Caco-2 (cell line): Measurements from ENCODE around the gene OR8H3. TPM values are rescaled to one million over a fixed set of nuclear protein-coding genes. Genes with fewer than 3 reads are reported as not detected.

Experiments
- Bru-seq: library from RNA; stranded (reverse); fragments of 400-500 nt; gene quantifications from one replicate; lab custom pipeline; 2021; lab: Mats Ljungman, UMichigan
- BruChase-seq, 2 experiments: library from RNA; stranded (reverse); fragments of 400-500 nt; gene quantifications; one replicate each; lab custom pipeline; 2021; lab: Mats Ljungman, UMichigan
- BruUV-seq: library from RNA; stranded (reverse); fragments of 400-500 nt; replicated peaks from 2 replicates; lab custom pipeline; 2021; lab: Mats Ljungman, UMichigan
- CTCF ChIA-PET: fragments of 300-600 bp; sonication (Branson Sonifier 250); formaldehyde crosslinking; loops from one replicate; lab custom pipeline; 2022; ENCODE audit warnings: antibody characterized with exemption; lab: Charles Lee
- POLR2A ChIA-PET: fragments of 300-600 bp; sonication (Branson Sonifier 250); formaldehyde crosslinking; loops from one replicate; lab custom pipeline; 2022; ENCODE audit warnings: antibody characterized with exemption; lab: Charles Lee
- DNase-seq, 2 experiments: peaks; one replicate each; pipeline versions ENCODE4 v3.0.0 to v3.0.0-alpha.2; 2020 to 2022
- H3K27me3 ChIP-seq: replicated peaks from 2 replicates; pipeline ENCODE4 v1.6.0; 2011; ENCODE audit warnings: low read length; ENCODE audit not compliant: control insufficient read depth, insufficient read depth
- H3K36me3 ChIP-seq: 2 replicates; pipeline ENCODE4 v1.5.1; 2011; ENCODE audit warnings: low read length; ENCODE audit not compliant: control insufficient read depth, insufficient read depth
- H3K4me1 ChIP-seq: fragments of 250-450 bp; sonication (Bioruptor Pico); 2 replicates; pipeline ENCODE4 v1.5.1; 2020; ENCODE audit warnings: mild to moderate bottlenecking
- H3K4me3 ChIP-seq: 2 replicates; pipeline ENCODE4 v1.5.1; 2011; ENCODE audit warnings: low read depth, mild to moderate bottlenecking, control low read depth, low read length
- H3K9me3 ChIP-seq: fragments of 250-450 bp; sonication (Bioruptor Pico); 2 replicates; pipeline ENCODE4 v1.5.1; 2020; ENCODE audit warnings: mild to moderate bottlenecking, moderate library complexity
- H3K27ac Mint-ChIP-seq: one replicate; pipeline ENCODE4 v1.8.0; 2022; ENCODE audit warnings: mixed read lengths; ENCODE audit not compliant: unreplicated experiment
- H3K27me3 Mint-ChIP-seq: one replicate; pipeline ENCODE4 v1.8.0; 2022; ENCODE audit warnings: mixed read lengths; ENCODE audit not compliant: insufficient read depth, unreplicated experiment
- H3K36me3 Mint-ChIP-seq: one replicate; pipeline ENCODE4 v1.8.0; 2022; ENCODE audit warnings: mild to moderate bottlenecking, mixed read lengths; ENCODE audit not compliant: insufficient read depth, unreplicated experiment
- H3K4me1 Mint-ChIP-seq: one replicate; pipeline ENCODE4 v1.8.0; 2022; ENCODE audit warnings: low read depth, mixed read lengths; ENCODE audit not compliant: unreplicated experiment
- H3K4me3 Mint-ChIP-seq: one replicate; pipeline ENCODE4 v1.8.0; 2022; ENCODE audit warnings: mild to moderate bottlenecking, moderate library complexity, mixed read lengths; ENCODE audit not compliant: unreplicated experiment
- H3K9me3 Mint-ChIP-seq: one replicate; pipeline ENCODE4 v1.8.0; 2022; ENCODE audit warnings: mixed read lengths; ENCODE audit not compliant: unreplicated experiment
- CTCF ChIP-seq, 2 experiments: fragments of 200-600 bp in 1 of 2; IDR thresholded peaks; 1 replicate in 1 of 2; 2 replicates in 1 of 2; pipeline versions ENCODE4 v1.5.1 to v1.8.0; 2011 to 2022; ENCODE audit warnings: antibody characterized with exemption in 1 of 2, control low read depth in 1 of 2, inconsistent platforms in 1 of 2, low read depth in 1 of 2, low read length in 1 of 2, mild to moderate bottlenecking in 1 of 2, moderate library complexity in 1 of 2; ENCODE audit not compliant: insufficient read depth in 1 of 2, severe bottlenecking in 1 of 2, unreplicated experiment in 1 of 2
- intact Hi-C: fragments of 100-400 bp; cut with micrococcal nuclease; formaldehyde crosslinking; loops from one replicate; pipeline ENCODE4 v1.10.0; 2022; ENCODE audit not compliant: unreplicated experiment
- long read RNA-seq: library from polyadenylated mRNA; stranded (forward); transcript quantifications from one replicate; pipeline ENCODE4 v2.0.0, GENCODE V29; 2022
- total RNA-seq: library from RNA; stranded (reverse); gene quantifications from 2 replicates; pipeline ENCODE4 v1.2.3, GENCODE V29; 2022

OR8H3 gene
- total RNA-seq = not detected in 2 replicates
- not detected for Bru-seq, nascent RNA
- not detected for BruChase-seq, experiment 1, labeled RNA remaining after a 2-hour chase
- not detected for BruChase-seq, experiment 2, labeled RNA remaining after a 6-hour chase
- long read RNA-seq = 0 reads

DNA sequence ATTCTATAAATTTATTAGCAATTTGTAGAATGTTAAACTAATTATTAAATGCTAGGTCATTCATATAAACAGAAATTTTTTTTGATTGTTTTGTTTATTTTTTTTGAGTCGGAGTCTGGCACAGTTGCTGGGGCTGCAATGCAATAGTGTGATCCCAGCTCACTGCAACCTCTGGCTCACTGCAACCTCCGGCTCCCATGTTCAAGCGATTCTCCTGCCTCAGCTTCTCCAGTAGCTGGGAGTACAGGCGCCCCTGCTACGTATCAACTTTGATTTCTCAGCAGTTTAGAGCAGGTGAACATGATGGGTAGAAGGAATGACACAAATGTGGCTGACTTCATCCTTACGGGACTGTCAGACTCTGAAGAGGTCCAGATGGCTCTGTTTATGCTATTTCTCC, at the start of gene OR8H3:
TSS of gene OR8H3 (plus strand) at position 301 of the 400 bp plus-strand sequence. CDS start at position 301, 0 bp downstream.
- DNase-seq = no peak
- no peaks in the 10 kb centered on the region for H3K4me1 ChIP-seq
- Mint-ChIP-seq H3K36me3 (no peaks in the 10 kb centered on the region), H3K9me3 (no peaks in the 10 kb centered on the region), H3K4me3 (no peak within 1 kb of the TSS), H3K4me1 (no peaks in the 10 kb centered on the region), H3K27ac (no peak within 1 kb of the TSS), H3K27me3 (peaks cover 2% of the 10 kb centered on the region)
- no peaks in the 10 kb centered on the region for H3K9me3 ChIP-seq
- POLR2A ChIA-PET = no interaction called here
- H3K4me3 ChIP-seq = no peak within 1 kb of the TSS
- intact Hi-C loops = no loop called here
- CTCF ChIA-PET = no interaction called here
- H3K27me3 ChIP-seq = no peaks in the 10 kb centered on the region
- H3K36me3 ChIP-seq = no peaks in the 10 kb centered on the region
- BruUV-seq = no TSS peak
- no peak for TF ChIP-seq CTCF (IDR thresholded peaks at IDR 0.05; ENCODE audit: insufficient read depth in 1 of 2, low read depth in 1 of 2, low read length in 1 of 2, severe bottlenecking in 1 of 2, unreplicated experiment in 1 of 2)

DNA sequence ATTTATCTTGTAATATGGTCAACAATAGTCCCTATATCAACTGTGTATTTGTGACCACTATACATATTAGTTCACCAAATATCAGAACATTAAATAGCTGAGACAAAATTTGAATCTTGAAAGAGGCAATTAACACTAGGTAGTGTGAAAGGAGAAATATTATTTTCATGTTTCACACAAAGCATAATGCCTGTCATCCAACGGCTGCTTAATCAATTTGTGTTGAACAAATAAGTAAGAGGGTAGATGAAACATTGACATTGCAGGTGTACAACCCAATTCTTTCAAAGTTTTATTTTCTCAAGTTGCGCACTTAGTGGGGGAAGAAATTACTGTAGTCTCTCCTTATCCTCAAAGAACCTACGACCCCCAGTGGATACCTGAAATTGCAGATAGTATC, 32.5 kb upstream of the OR8H3 start:
- POLR2A ChIA-PET = no interaction called here
- Histone ChIP-seq H3K27me3 (no peaks in the 10 kb centered on the region), H3K4me3 (no peak overlapping the region), H3K36me3 (no peaks in the 10 kb centered on the region), H3K9me3 (no peaks in the 10 kb centered on the region), H3K4me1 (no peaks in the 10 kb centered on the region)
- peak in 1 of 2 experiments; percentile 47 for TF ChIP-seq CTCF (IDR thresholded peaks at IDR 0.05; ENCODE audit: insufficient read depth in 1 of 2, low read depth in 1 of 2, low read length in 1 of 2, severe bottlenecking in 1 of 2, unreplicated experiment in 1 of 2)
- intact Hi-C loops = loop anchor here (1.0 to 5.0 kb wide), 5 partner anchors 22 to 372 kb away; no protein-coding TSS in a partner anchor
- no peak overlapping the region for H3K4me3 Mint-ChIP-seq
- H3K27ac Mint-ChIP-seq = no peak overlapping the region
- no peaks in the 10 kb centered on the region for H3K36me3 Mint-ChIP-seq
- peaks cover 10% of the 10 kb centered on the region for H3K9me3 Mint-ChIP-seq
- CTCF ChIA-PET = no interaction called here
- H3K27me3 Mint-ChIP-seq = no peaks in the 10 kb centered on the region
- no peaks in the 10 kb centered on the region for H3K4me1 Mint-ChIP-seq
- no peak for DNase-seq
- BruUV-seq = no TSS peak

- Mint-ChIP-seq H3K27me3 (no peaks in the 10 kb centered on the region), H3K4me1 (no peaks in the 10 kb centered on the region), H3K4me3 (no peak within 1 kb of the TSS), H3K27ac (no peak within 1 kb of the TSS), H3K9me3 (peaks cover 9% of the 10 kb centered on the region), H3K36me3 (no peaks in the 10 kb centered on the region)
- Histone ChIP-seq H3K9me3 (no peaks in the 10 kb centered on the region), H3K27me3 (no peaks in the 10 kb centered on the region), H3K4me3 (no peak within 1 kb of the TSS), H3K4me1 (no peaks in the 10 kb centered on the region), H3K36me3 (no peaks in the 10 kb centered on the region)
- no TSS peak for BruUV-seq
- intact Hi-C loops = loop anchor here (5.0 kb wide), 1 partner anchor 376 kb away; no protein-coding TSS in a partner anchor
- no peak for TF ChIP-seq CTCF (IDR thresholded peaks at IDR 0.05; ENCODE audit: insufficient read depth in 1 of 2, low read depth in 1 of 2, low read length in 1 of 2, severe bottlenecking in 1 of 2, unreplicated experiment in 1 of 2)
- no peak for DNase-seq
- ChIA-PET CTCF (no interaction called here), POLR2A (no interaction called here)
Measured at GRCh38 chr11:56093008-56093407, 29.2 kb upstream of the OR8H3 start, which contains the start of gene OR8I2. Gene OR8I2, plus strand, starts transcription at chr11:56093308. Its CDS starts 0 bp downstream, at chr11:56093308.
